ENCODE results near the gene RRAGB.
A peak's percentile ranks its signal among the peaks of the same experiment; 100 is the strongest.
"Not testable (repeated sequence)": the region's sequence is repeated elsewhere in the genome, so short reads cannot be mapped to it uniquely, and the experiment has no call there.

Gene RRAGB

GRCh38 chrX:55717521-55718497 lies at the start of gene RRAGB:
TSS of gene RRAGB (plus strand) at chrX:55717749. CDS start at chrX:55718328, 579 bp downstream.
- peak; percentile 27 to 91 (median 68); a peak in 16 of 22 replicates for TF ChIP-seq Cebpa-rat (IDR thresholded peaks at IDR 0.05)
- H3K4me1 ChIP-seq = peaks cover 0 to 12% (median 2%) of the 10 kb centered on the region in 10 experiments; a peak in 4 of 20 replicates
- H3K4me3 ChIP-seq = peak within 1 kb of the TSS; percentile 58 to 71 (median 62)
- H4K20me1 ChIP-seq = no peaks in the 10 kb centered on the region
- H3K27me3 ChIP-seq = peaks cover 13 to 64% (median 34%) of the 10 kb centered on the region in 11 experiments; a peak in 19 of 22 replicates
- H3K9ac ChIP-seq = peak within 1 kb of the TSS; percentile 49 to 82 (median 72); a peak in 21 of 22 replicates
- H3K9me3 ChIP-seq (replicated peaks in 1 of 11) = peaks cover 6 to 45% (median 28%) of the 10 kb centered on the region in 11 experiments; a peak in 18 of 22 replicates
- H3K4me2 ChIP-seq = peak within 1 kb of the TSS; percentile 35 to 77 (median 56)
- H3K36me3 ChIP-seq = peaks cover 0 to 23% (median 0%) of the 10 kb centered on the region in 11 experiments; a peak in 3 of 22 replicates
- peak within 1 kb of the TSS; percentile 58 to 81 (median 73) for H3K27ac ChIP-seq

GRCh38 chrX:55668084-55668483 lies 49.5 kb upstream of the RRAGB start:
- Histone ChIP-seq H3K4me2 (no peak overlapping the region), H3K36me3 (no peaks in the 10 kb centered on the region), H3K4me1 (no peaks in the 10 kb centered on the region), H4K20me1 (no peaks in the 10 kb centered on the region), H3K9ac (no peak overlapping the region), H3K4me3 (no peak overlapping the region), H3K27ac (no peak overlapping the region), H3K9me3 (replicated peaks in 1 of 11) (peaks cover 32 to 63% (median 47%) of the 10 kb centered on the region in 11 experiments; a peak in 21 of 22 replicates), H3K27me3 (peaks cover 2 to 48% (median 27%) of the 10 kb centered on the region in 11 experiments; a peak in 19 of 22 replicates)
- TF ChIP-seq Cebpa-rat (IDR thresholded peaks at IDR 0.05) = no peak

GRCh38 chrX:55688579-55688978 lies 29.0 kb upstream of the RRAGB start:
- H3K9ac ChIP-seq, H3K4me2 ChIP-seq, H4K20me1 ChIP-seq, H3K4me3 ChIP-seq, H3K27ac ChIP-seq, H3K36me3 ChIP-seq, H3K4me1 ChIP-seq: not testable (repeated sequence)
- H3K9me3 ChIP-seq (replicated peaks in 1 of 11) = peaks cover 50 to 62% (median 55%) of the 10 kb centered on the region in 11 experiments
- H3K27me3 ChIP-seq = peaks cover 5 to 50% (median 40%) of the 10 kb centered on the region in 11 experiments; a peak in 19 of 22 replicates

- Histone ChIP-seq H3K36me3 (no peaks in the 10 kb centered on the region), H3K4me1 (no peaks in the 10 kb centered on the region), H3K9ac (no peak overlapping the region), H3K27me3 (peaks cover 17 to 87% (median 75%) of the 10 kb centered on the region in 11 experiments; a peak in 21 of 22 replicates), H3K4me3 (no peak overlapping the region), H3K4me2 (no peak overlapping the region), H3K9me3 (replicated peaks in 1 of 11) (peaks cover 25 to 40% (median 35%) of the 10 kb centered on the region in 11 experiments), H3K27ac (no peak overlapping the region), H4K20me1 (no peaks in the 10 kb centered on the region)
- TF ChIP-seq Cebpa-rat (IDR thresholded peaks at IDR 0.05) = no peak
These were observed 22.1 kb upstream of the RRAGB start for GRCh38 chrX:55695227-55696018.

- Histone ChIP-seq H3K4me2 (no peak overlapping the region), H4K20me1 (no peaks in the 10 kb centered on the region), H3K9ac (no peak overlapping the region), H3K9me3 (replicated peaks in 1 of 11) (peaks cover 27 to 43% (median 38%) of the 10 kb centered on the region in 11 experiments), H3K27ac (no peak overlapping the region), H3K36me3 (no peaks in the 10 kb centered on the region; a peak in 1 of 22 replicates), H3K4me1 (no peaks in the 10 kb centered on the region), H3K4me3 (no peak overlapping the region), H3K27me3 (peaks cover 17 to 82% (median 69%) of the 10 kb centered on the region in 11 experiments; a peak in 21 of 22 replicates)
- TF ChIP-seq Cebpa-rat (IDR thresholded peaks at IDR 0.05) = no peak
These were observed 20.2 kb upstream of the RRAGB start for GRCh38 chrX:55697381-55697780.

GRCh38 chrX:55702671-55703070 lies 14.9 kb upstream of the RRAGB start:
- Histone ChIP-seq H3K27ac (no peak overlapping the region), H3K9me3 (replicated peaks in 1 of 11) (peaks cover 69 to 96% (median 72%) of the 10 kb centered on the region in 11 experiments), H3K4me2 (no peak overlapping the region), H3K4me3 (peak overlapping the region in 3 of 10 experiments; percentile 2 to 28 (median 12); a peak in 3 of 20 replicates), H3K4me1 (peaks cover 5 to 25% (median 10%) of the 10 kb centered on the region in 10 experiments; a peak in 10 of 20 replicates), H3K9ac (no peak overlapping the region), H3K27me3 (peaks cover 26 to 83% (median 69%) of the 10 kb centered on the region in 11 experiments; a peak in 21 of 22 replicates), H3K36me3 (no peaks in the 10 kb centered on the region; a peak in 1 of 22 replicates), H4K20me1 (no peaks in the 10 kb centered on the region)
- no peak for TF ChIP-seq Cebpa-rat (IDR thresholded peaks at IDR 0.05)

GRCh38 chrX:55703436-55703835 lies 14.1 kb upstream of the RRAGB start:
- not testable (repeated sequence) for H3K27ac ChIP-seq, H3K4me2 ChIP-seq, H4K20me1 ChIP-seq, H3K9ac ChIP-seq, H3K36me3 ChIP-seq
- peaks cover 21 to 75% (median 61%) of the 10 kb centered on the region in 11 experiments; a peak in 21 of 22 replicates for H3K27me3 ChIP-seq
- H3K4me1 ChIP-seq = peaks cover 5 to 25% (median 10%) of the 10 kb centered on the region in 10 experiments; a peak in 10 of 20 replicates
- peak overlapping the region in 1 of 10 experiments; percentile 2; a peak in 1 of 20 replicates for H3K4me3 ChIP-seq
- H3K9me3 ChIP-seq (replicated peaks in 1 of 11) = peaks cover 76 to 99% (median 79%) of the 10 kb centered on the region in 11 experiments

- H3K9me3 ChIP-seq (replicated peaks in 1 of 11) = peaks cover 79 to 100% (median 89%) of the 10 kb centered on the region in 11 experiments
- peaks cover 5 to 25% (median 10%) of the 10 kb centered on the region in 10 experiments; a peak in 10 of 20 replicates for H3K4me1 ChIP-seq
- not testable (repeated sequence) for H3K36me3 ChIP-seq, H4K20me1 ChIP-seq, H3K4me3 ChIP-seq
- H3K27me3 ChIP-seq = peaks cover 16 to 60% (median 47%) of the 10 kb centered on the region in 11 experiments; a peak in 19 of 22 replicates
- H3K4me2 ChIP-seq = peak overlapping the region in 10 of 11 experiments; percentile 14 to 49 (median 36); a peak in 20 of 22 replicates
- peak overlapping the region in 6 of 11 experiments; percentile 22 to 62 (median 54); a peak in 10 of 22 replicates for H3K27ac ChIP-seq
- H3K9ac ChIP-seq = 0 out of 22 replicates have a peak overlapping the region, but pooled peaks of 1 of the 11 experiments have one; percentile 31
These were observed 12.5 kb upstream of the RRAGB start for GRCh38 chrX:55705066-55705465.

Data from BLaER1 treated with 17β-estradiol and CSF1 and Interleukin-3, amounts not matched to agents 10 nM and 100 nM (cell line).